GM12875 (cell line): ENCODE measurements around the gene ZGPAT.

Source experiments
- H3K4me3 ChIP-seq: one replicate; pipeline ENCODE4 v1.5.1; 2011; ENCODE audit warnings: low read depth, low read length, control low read depth
- CTCF ChIP-seq: IDR thresholded peaks from 2 replicates; pipeline ENCODE4 v1.5.1; 2011; ENCODE audit warnings: low read depth, mild to moderate bottlenecking, control low read depth, inconsistent platforms, low read length, moderate library complexity, borderline replicate concordance; ENCODE audit not compliant: insufficient read depth

ZGPAT gene

DNA sequence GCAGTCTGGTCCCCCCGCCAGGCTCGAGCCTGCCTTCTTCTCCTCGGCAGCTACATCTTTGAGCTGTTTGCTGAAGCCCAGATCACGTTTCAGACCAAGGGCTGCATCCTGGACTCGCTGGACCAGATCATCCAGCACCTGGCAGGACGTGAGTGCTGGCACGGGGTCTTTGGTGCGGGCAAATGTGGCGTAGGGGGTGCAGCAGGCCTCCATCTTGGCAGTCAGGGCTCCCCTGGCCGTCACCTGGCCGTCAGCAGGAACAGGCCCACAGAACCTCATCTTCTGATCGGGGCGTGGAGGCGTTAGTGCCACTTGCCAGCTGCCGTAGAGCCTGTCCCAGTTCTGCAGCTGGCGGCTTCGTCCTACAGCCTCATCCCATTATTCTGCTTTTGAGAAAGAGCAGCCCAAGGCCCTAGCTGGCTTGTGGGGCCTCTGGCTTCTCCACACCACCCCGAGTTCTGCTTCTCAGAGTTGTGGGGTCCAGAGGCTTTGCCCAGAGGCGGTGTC is 28.0 kb upstream of the ZGPAT start:
- no peak overlapping the region for H3K4me3 ChIP-seq
- TF ChIP-seq CTCF, result no peak

- H3K4me3 ChIP-seq, result no peak overlapping the region
- no peak for TF ChIP-seq CTCF
Observed at GRCh38 chr20:63680427-63680826, 27.4 kb upstream of the ZGPAT start.

GRCh38 chr20:63680857-63681608 is 26.8 kb upstream of the ZGPAT start:
- no peak for TF ChIP-seq CTCF
- H3K4me3 ChIP-seq, result no peak overlapping the region

GRCh38 chr20:63681609-63682142 is 26.2 kb upstream of the ZGPAT start:
- no peak overlapping the region for H3K4me3 ChIP-seq
- TF ChIP-seq CTCF, result no peak

GRCh38 chr20:63682384-63683139 is 25.3 kb upstream of the ZGPAT start:
- TF ChIP-seq CTCF, result no peak
- H3K4me3 ChIP-seq, result no peak overlapping the region

DNA sequence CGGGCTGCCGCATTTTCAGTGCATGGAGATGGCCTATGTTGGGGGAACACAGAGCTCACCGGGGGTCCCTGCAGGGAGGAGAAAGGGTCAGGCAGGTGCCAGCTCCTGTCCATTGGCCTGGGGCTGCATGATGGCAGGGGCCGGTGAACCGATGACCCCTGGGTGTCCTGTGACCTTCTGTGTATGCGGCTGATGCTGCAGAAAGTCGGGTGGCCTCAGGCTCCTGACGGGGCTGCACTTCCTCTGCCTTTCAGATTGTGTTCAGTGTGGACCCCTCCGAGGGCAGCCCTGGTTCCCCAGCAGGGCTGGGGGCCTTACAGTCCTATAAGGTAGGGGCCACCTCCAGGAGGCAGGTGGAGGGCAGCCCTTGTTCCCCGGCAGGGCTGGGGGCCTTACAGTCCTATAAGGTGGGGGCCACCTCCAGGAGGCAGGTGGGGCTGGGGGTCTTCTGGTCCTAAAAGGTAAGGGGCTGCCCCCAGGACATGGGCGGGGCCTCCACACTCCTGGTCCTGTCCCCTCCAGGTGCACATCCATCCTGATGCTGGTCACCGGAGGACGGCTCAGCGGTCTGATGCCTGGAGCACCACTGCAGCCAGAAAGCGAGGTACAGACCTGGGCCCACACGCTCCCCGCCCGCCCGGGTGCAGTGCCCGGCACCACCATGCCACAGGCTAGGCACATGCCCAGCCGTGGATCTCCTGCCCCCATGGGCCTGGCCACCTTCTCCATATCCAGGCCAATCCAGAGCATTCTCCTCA is 22.4 kb upstream of the ZGPAT start:
- no peak for TF ChIP-seq CTCF
- H3K4me3 ChIP-seq, result no peak overlapping the region
